HFFc6 (cell line): ENCODE measurements around the gene POM121. TPM values are rescaled to one million over a fixed set of nuclear protein-coding genes. Genes with fewer than 3 reads are reported as not detected.
"Not testable (repeated sequence)": the region's sequence is repeated elsewhere in the genome, so short reads cannot be mapped to it uniquely, and the experiment has no call there.

Source experiments
- DNase-seq: peaks from one replicate; pipeline ENCODE4 v3.0.0-alpha.2; 2018
- H3K27ac Mint-ChIP-seq: 2 replicates; pipeline ENCODE4 v1.8.0; 2020; ENCODE audit warnings: mild to moderate bottlenecking, mixed read lengths
- H3K27me3 Mint-ChIP-seq: 2 replicates; pipeline ENCODE4 v1.8.0; 2021; ENCODE audit warnings: mild to moderate bottlenecking, moderate library complexity, mixed read lengths; ENCODE audit not compliant: insufficient read depth
- H3K36me3 Mint-ChIP-seq: 2 replicates; pipeline ENCODE4 v1.8.0; 2021; ENCODE audit warnings: low read depth, mixed read lengths
- H3K4me1 Mint-ChIP-seq: 2 replicates; pipeline ENCODE4 v1.8.0; 2020; ENCODE audit warnings: low read depth, mixed read lengths
- H3K4me3 Mint-ChIP-seq: 2 replicates; pipeline ENCODE4 v1.8.0; 2020; ENCODE audit warnings: mild to moderate bottlenecking, moderate library complexity, mixed read lengths
- H3K9me3 Mint-ChIP-seq: 2 replicates; pipeline ENCODE4 v1.8.0; 2020; ENCODE audit warnings: mild to moderate bottlenecking, mixed read lengths
- long read RNA-seq: library from polyadenylated mRNA; unstranded; transcript quantifications from one replicate; pipeline ENCODE4 v2.0.0, GENCODE V29; 2019
- total RNA-seq, 6 experiments: library from RNA; stranded (reverse); fragmentation: NEBNext Ultra II Directional; extraction: Animal tissue kit (Norgen Biotek cat#: 25700); gene quantifications; 2 replicates in 1 of 6; 3 replicates in 5 of 6; pipeline ENCODE4 v1.2.3, GENCODE V29; 2021
- TF ChIP-seq, protein P1 (sequence below): fragments of 200-600 bp; sonication (generic); IDR thresholded peaks from 2 replicates; pipeline ENCODE4 v1.5.0; 2021; ENCODE audit warnings: antibody characterized with exemption, mild to moderate bottlenecking

Gene POM121
- 10 to 100 TPM; 40.4 to 43.9 (median 42.2) TPM for total RNA-seq
- long read RNA-seq, partial matches to known transcripts = 14 of 26 reads
- long read RNA-seq, other reads (novel, unspliced or antisense) = 12 of 26 reads

DNA sequence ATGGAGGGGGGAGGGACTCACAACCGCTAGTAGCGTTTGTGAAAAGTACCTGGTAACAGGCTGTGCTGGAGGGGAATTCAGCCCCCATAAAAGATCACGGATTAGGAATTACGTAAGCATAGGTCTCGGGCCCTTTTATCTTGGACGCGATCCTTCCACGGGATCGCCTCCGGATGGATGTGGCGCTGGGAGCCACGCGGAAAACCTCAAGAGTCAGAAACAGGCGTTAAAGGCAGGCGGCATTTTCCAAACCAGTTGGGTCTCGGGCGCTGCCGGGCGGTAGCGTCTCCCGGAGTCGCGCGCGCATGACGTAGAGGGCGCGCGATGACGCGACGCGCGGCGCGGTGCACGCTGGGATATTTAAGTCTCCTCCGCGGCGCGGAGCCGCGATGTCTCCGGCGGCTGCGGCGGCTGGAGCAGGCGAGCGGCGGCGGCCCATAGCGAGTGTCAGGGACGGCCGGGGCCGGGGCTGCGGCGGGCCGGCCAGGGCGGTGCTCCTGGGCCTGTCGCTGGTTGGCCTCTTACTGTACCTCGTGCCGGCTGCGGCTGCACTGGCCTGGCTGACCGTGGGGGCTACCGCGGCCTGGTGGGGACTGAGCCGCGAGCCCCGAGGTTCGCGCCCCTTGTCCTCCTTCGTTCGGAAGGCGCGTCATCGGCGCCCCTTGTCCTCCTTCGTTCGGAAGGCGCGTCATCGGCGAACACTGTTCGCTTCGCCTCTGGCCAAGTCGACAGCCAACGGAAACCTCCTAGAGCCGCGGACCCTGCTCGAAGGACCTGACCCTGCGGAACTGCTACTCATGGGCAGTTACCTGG lies at the start of gene POM121:
TSS of gene POM121 (plus strand) at position 363 of the 813 bp plus-strand sequence. CDS start at position 390, 27 bp downstream.
- no peaks in the 10 kb centered on the region for H3K9me3 Mint-ChIP-seq
- H3K4me3 Mint-ChIP-seq = peak within 1 kb of the TSS; percentile 95
- peak within 1 kb of the TSS; percentile 96 for H3K27ac Mint-ChIP-seq
- H3K36me3 Mint-ChIP-seq = peaks cover 32% of the 10 kb centered on the region
- peaks cover 27% of the 10 kb centered on the region for H3K4me1 Mint-ChIP-seq
- TF ChIP-seq, protein P1, sequence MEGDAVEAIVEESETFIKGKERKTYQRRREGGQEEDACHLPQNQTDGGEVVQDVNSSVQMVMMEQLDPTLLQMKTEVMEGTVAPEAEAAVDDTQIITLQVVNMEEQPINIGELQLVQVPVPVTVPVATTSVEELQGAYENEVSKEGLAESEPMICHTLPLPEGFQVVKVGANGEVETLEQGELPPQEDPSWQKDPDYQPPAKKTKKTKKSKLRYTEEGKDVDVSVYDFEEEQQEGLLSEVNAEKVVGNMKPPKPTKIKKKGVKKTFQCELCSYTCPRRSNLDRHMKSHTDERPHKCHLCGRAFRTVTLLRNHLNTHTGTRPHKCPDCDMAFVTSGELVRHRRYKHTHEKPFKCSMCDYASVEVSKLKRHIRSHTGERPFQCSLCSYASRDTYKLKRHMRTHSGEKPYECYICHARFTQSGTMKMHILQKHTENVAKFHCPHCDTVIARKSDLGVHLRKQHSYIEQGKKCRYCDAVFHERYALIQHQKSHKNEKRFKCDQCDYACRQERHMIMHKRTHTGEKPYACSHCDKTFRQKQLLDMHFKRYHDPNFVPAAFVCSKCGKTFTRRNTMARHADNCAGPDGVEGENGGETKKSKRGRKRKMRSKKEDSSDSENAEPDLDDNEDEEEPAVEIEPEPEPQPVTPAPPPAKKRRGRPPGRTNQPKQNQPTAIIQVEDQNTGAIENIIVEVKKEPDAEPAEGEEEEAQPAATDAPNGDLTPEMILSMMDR = no peak
- peaks cover 7% of the 10 kb centered on the region for H3K27me3 Mint-ChIP-seq
- DNase-seq = peak; percentile 68

DNA sequence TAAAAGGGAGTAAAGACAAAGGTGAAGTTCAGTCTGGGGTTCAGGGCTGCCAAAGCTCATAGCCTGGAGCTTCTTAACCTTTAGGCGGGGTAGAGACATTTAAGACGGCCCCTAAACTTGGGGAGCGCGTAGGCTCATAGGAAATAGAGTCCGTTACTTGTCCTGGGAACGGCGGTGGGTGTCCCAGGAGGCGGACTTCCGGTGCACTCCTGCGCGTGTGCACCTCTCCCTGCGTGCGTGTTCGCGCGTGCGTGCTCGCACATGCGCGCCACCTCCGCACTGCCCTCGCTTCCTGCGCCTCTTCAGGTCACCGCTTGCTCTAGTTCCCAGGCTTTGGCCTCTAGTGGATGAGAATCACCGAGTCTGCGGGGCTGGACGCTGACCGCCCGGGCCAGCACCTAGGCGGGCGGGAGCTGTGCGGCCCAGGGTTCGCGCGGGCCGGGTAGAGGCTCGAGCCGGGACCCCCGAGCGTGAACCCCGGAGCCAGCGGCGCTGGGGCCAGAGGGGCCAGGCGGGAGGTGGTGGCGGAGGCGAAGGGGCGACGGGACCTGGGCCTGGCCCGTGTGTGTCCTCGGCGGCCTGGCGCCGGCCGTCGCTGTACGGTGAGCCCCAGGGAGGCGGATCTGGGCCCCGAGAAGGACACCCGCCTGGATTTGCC lies 45.7 kb upstream of the POM121 start:
- not testable (repeated sequence) for H3K4me1 Mint-ChIP-seq, H3K27me3 Mint-ChIP-seq, H3K9me3 Mint-ChIP-seq, H3K36me3 Mint-ChIP-seq
- H3K4me3 Mint-ChIP-seq = peak overlapping the region; percentile 98
- H3K27ac Mint-ChIP-seq = peak overlapping the region; percentile 97
- peak; percentile 80 for DNase-seq

DNA sequence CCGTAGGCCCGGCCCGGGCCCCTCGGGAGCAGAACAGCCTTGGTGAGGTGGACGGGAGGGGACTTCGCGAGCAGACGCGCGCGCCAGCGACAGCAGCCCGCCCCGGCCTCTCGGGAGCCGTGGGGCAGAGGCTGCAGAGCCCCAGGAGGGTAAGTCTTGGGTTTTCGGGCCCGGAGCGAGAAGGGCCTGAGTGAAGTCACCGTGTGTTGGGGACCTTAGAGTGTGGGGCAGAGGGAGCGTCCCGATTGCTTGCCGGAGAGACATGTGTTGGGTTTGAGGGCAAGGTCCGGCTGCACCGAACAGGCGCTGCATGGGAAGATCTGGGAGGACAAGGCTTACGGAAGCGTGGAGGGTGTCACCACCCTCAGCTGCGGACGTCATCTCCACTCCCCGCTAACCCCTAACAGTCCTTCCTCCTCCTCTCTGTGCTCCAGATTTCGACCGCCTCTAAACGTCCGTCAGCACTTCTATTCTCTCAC lies 45.1 kb upstream of the POM121 start:
- H3K36me3 Mint-ChIP-seq, H3K4me1 Mint-ChIP-seq, H3K9me3 Mint-ChIP-seq, H3K27me3 Mint-ChIP-seq: not testable (repeated sequence)
- peak; percentile 39 for DNase-seq
- peak overlapping the region; percentile 98 for H3K4me3 Mint-ChIP-seq
- peak overlapping the region; percentile 97 for H3K27ac Mint-ChIP-seq

DNA sequence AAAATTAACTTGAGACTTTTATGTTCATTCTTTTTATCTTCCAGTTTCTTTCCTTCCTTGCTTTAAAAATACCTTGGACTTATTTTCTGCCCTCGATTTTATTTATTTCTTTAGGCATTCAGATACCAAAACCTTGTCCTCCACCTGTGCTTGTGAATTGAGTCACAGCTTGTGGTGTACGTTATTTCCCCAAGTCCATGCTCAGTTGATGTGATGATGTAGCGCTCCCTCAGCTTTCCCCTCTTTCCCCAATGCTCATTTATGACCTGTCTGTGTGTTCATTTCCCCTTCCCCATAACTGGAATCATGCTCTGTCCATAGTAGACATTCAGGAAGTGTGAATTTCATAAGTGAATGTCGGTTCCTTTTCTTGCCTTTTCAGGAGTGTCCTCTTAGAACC lies 33.1 kb upstream of the POM121 start:
- DNase-seq, H3K4me3 Mint-ChIP-seq, H3K27me3 Mint-ChIP-seq, H3K27ac Mint-ChIP-seq, H3K9me3 Mint-ChIP-seq: not testable (repeated sequence)
- peaks cover 10% of the 10 kb centered on the region for H3K4me1 Mint-ChIP-seq
- peaks cover 22% of the 10 kb centered on the region for H3K36me3 Mint-ChIP-seq

DNA sequence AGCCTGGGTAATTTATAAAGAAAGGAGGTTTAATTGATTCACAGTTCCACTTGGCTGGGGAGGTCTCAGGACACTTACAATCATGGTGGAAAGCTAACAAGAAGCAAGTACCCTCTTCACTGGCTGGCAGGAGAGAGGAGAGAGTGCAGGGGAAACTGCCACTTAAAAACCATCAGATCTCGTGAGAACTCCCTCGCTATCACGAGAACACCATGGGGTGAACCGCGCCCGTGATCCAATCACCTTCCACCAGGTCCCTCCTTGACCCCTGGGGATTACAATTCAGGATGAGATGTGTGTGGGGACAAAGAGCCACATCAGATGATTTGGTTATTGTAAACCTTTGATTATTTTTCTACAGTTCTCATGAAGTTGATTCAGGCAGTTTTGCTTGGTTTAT lies 20.2 kb upstream of the POM121 start:
- DNase-seq, H3K27me3 Mint-ChIP-seq, H3K4me3 Mint-ChIP-seq, H3K4me1 Mint-ChIP-seq, H3K9me3 Mint-ChIP-seq, H3K27ac Mint-ChIP-seq: not testable (repeated sequence)
- peaks cover 20% of the 10 kb centered on the region for H3K36me3 Mint-ChIP-seq

DNA sequence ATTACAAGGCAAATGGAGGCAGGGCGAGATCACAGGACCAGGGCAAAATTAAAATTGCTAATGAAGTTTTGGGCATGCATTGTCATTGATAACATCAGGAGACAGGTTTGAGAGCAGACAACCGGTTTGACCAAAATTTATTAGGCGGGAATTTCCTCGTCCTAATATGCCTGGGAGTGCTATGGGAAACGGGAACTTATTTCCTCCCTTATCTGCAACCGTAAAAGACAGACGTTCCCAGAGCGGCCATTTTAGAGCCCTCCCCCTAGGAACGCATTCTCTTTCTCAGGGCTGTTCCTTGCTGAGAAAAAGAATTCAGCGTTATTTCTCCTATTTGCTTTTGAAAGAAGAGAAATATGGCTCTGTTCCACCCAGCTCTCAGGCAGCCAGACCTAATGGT lies 16.5 kb upstream of the POM121 start:
- not testable (repeated sequence) for H3K4me1 Mint-ChIP-seq, H3K9me3 Mint-ChIP-seq, H3K36me3 Mint-ChIP-seq, DNase-seq, H3K4me3 Mint-ChIP-seq, H3K27me3 Mint-ChIP-seq, H3K27ac Mint-ChIP-seq

DNA sequence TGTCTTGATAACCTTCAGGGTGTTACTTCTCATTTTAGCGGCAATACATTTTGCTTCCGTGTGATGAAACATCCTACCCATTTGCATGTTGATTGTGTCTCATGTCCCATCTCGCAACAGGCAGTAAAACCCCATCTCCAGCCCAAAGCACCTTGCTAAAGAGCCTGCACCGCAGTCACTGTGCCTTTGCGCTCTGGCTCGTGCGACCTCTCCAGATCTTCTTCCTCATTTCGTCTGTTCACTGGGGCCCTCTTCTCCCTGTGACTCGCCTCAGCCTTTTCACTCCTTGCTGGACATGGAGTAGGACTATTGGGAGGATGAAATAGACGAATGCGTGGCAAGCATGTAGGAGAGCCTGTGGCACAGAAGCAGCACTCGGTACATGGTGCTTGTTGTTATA lies 13.5 kb upstream of the POM121 start:
- not testable (repeated sequence) for H3K4me3 Mint-ChIP-seq, DNase-seq, H3K27ac Mint-ChIP-seq, H3K9me3 Mint-ChIP-seq, H3K27me3 Mint-ChIP-seq
- H3K4me1 Mint-ChIP-seq = peaks cover 10% of the 10 kb centered on the region; the same call in 1 of the 2 replicates
- H3K36me3 Mint-ChIP-seq = peaks cover 12% of the 10 kb centered on the region; the same call in 1 of the 2 replicates

DNA sequence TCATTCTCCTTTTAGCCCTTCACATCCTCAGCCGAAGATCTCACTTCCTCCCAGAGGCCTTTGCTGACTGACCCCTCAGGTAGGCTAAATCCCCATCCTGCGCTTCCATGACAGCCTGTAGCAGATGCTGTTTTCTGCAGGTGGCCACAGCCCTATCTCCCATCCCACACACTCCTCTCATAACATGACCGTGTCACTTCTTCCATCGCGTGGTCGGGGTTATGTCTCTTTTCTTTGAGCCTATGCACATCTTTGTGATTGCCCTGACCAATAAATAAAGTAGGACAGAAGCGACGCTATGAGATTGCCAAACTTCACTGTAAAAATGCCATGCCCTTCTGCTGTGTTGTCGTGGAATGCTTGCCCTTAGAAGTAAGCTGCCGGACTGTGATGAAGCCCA lies 11.1 kb upstream of the POM121 start:
- not testable (repeated sequence) for H3K27me3 Mint-ChIP-seq, DNase-seq, H3K4me3 Mint-ChIP-seq, H3K36me3 Mint-ChIP-seq, H3K27ac Mint-ChIP-seq, H3K9me3 Mint-ChIP-seq
- H3K4me1 Mint-ChIP-seq = peaks cover 12% of the 10 kb centered on the region
